Activated naive CD4-positive, alpha-beta T cell treated with anti-CD3 and anti-CD28 coated beads, Interleukin-2, amount 50 U/mL, for 24 hours (primary cell): ENCODE measurements around the gene HSPA9.
"Not testable (repeated sequence)": the region's sequence is repeated elsewhere in the genome, so short reads cannot be mapped to it uniquely, and the experiment has no call there.

ENCODE experiments used
- H3K27ac Mint-ChIP-seq: one replicate; pipeline ENCODE4 v1.8.0; 2021; ENCODE audit warnings: mild to moderate bottlenecking, mixed read lengths
- H3K27me3 Mint-ChIP-seq: one replicate; pipeline ENCODE4 v1.8.0; 2021; ENCODE audit warnings: mixed read lengths
- H3K36me3 Mint-ChIP-seq: one replicate; pipeline ENCODE4 v1.8.0; 2021; ENCODE audit warnings: mixed read lengths
- H3K4me1 Mint-ChIP-seq: one replicate; pipeline ENCODE4 v1.8.0; 2021; ENCODE audit warnings: mixed read lengths
- H3K4me3 Mint-ChIP-seq: one replicate; pipeline ENCODE4 v1.8.0; 2021; ENCODE audit warnings: mild to moderate bottlenecking, mixed read lengths
- H3K9me3 Mint-ChIP-seq: one replicate; pipeline ENCODE4 v1.8.0; 2021; ENCODE audit warnings: mixed read lengths

Gene HSPA9

GRCh38 chr5:138533973-138534941 is 40.9 kb downstream of the HSPA9 start:
- H3K4me1 Mint-ChIP-seq = peaks cover 68% of the 10 kb centered on the region
- H3K4me3 Mint-ChIP-seq = no peak overlapping the region

DNA sequence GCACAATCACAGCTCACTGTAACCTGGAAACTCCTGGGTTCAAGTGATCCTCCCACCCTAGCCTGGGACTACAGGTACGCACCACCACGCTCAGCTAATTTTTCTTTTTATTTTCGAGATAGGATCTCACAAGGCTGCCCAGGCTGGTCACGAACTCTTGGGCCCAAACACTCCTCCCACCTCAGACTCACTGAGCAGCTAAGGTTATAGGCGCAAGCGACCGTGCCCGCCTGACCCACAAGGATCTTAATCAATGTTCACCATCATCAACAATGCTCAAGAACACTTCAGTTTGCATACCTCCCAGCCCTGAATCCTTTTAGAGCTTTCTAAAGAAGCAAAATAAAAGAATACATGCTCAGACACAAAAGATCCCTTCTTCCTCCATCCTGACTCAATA is 45.4 kb downstream of the HSPA9 start:
- no peak overlapping the region for H3K4me3 Mint-ChIP-seq
- H3K27me3 Mint-ChIP-seq = no peaks in the 10 kb centered on the region
- peaks cover 56% of the 10 kb centered on the region for H3K4me1 Mint-ChIP-seq
- peaks cover 16% of the 10 kb centered on the region for H3K36me3 Mint-ChIP-seq
- no peaks in the 10 kb centered on the region for H3K9me3 Mint-ChIP-seq
- no peak overlapping the region for H3K27ac Mint-ChIP-seq

More at GRCh38 chr5:138533973-138534941, 40.9 kb downstream of the HSPA9 start:
- Mint-ChIP-seq H3K27ac (peak overlapping the region; percentile 32), H3K9me3 (no peaks in the 10 kb centered on the region), H3K36me3 (peaks cover 16% of the 10 kb centered on the region), H3K27me3 (no peaks in the 10 kb centered on the region)

GRCh38 chr5:138528744-138529469 is 46.3 kb downstream of the HSPA9 start:
- peak overlapping the region; percentile 19 for H3K4me3 Mint-ChIP-seq
- no peaks in the 10 kb centered on the region for H3K9me3 Mint-ChIP-seq
- H3K27me3 Mint-ChIP-seq = no peaks in the 10 kb centered on the region
- peaks cover 47% of the 10 kb centered on the region for H3K4me1 Mint-ChIP-seq
- H3K27ac Mint-ChIP-seq = no peak overlapping the region
- H3K36me3 Mint-ChIP-seq = peaks cover 9% of the 10 kb centered on the region

DNA sequence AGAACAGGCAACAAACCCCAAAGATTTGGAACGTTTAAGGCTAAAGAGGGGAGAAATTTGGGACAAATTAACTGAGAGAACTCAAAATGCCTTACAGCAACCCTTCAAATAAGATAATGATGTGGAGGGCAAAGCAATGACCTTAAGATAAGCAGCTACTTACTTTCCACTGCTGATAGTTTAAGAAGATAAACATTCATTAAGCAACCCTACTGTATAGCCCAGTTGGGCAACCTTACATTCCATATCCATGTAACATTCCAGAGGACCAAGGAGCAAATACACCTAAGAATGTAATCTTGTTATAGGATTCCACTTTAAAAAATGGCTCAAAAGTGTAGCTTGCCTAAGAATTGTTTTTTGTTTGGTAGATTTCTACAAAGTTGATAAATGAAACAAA is 47.0 kb downstream of the HSPA9 start:
- no peak overlapping the region for H3K4me3 Mint-ChIP-seq
- no peaks in the 10 kb centered on the region for H3K27me3 Mint-ChIP-seq
- H3K27ac Mint-ChIP-seq = no peak overlapping the region
- H3K36me3 Mint-ChIP-seq = peaks cover 9% of the 10 kb centered on the region
- H3K4me1 Mint-ChIP-seq = peaks cover 46% of the 10 kb centered on the region
- H3K9me3 Mint-ChIP-seq = no peaks in the 10 kb centered on the region

- Mint-ChIP-seq H3K27ac (no peak overlapping the region), H3K36me3 (peaks cover 9% of the 10 kb centered on the region), H3K4me1 (peaks cover 51% of the 10 kb centered on the region), H3K9me3 (no peaks in the 10 kb centered on the region), H3K4me3 (no peak overlapping the region), H3K27me3 (no peaks in the 10 kb centered on the region)
Measured at GRCh38 chr5:138527170-138527569, 48.0 kb downstream of the HSPA9 start.

- Mint-ChIP-seq H3K27me3 (no peaks in the 10 kb centered on the region), H3K27ac (peak overlapping the region; percentile 86), H3K36me3 (peaks cover 7% of the 10 kb centered on the region), H3K4me1 (peaks cover 46% of the 10 kb centered on the region), H3K4me3 (no peak overlapping the region), H3K9me3 (no peaks in the 10 kb centered on the region)
Measured at GRCh38 chr5:138523406-138523805, 51.8 kb downstream of the HSPA9 start.

DNA sequence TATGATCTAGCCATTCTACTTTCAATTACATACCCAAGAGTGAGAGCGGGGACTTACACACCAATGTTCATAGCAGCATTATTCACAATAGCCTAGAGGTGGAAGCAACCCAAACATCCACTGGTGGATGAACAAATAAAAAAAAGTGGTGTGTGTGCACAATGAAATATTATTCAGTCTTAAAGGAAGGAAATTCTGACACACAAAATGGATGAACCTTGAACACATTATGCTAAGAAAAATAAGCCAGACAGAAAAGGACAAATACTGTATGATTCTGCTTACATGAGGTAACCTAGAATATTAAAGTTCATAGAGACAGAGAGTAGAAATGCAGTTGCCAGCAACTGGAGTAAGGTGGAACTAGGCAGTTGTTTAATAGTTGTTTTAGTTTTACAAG is 54.2 kb downstream of the HSPA9 start:
- Mint-ChIP-seq H3K9me3 (no peaks in the 10 kb centered on the region), H3K4me3 (no peak overlapping the region), H3K4me1 (peaks cover 36% of the 10 kb centered on the region), H3K27me3 (no peaks in the 10 kb centered on the region), H3K27ac (peak overlapping the region; percentile 38), H3K36me3 (peaks cover 7% of the 10 kb centered on the region)

- peaks cover 8% of the 10 kb centered on the region for H3K36me3 Mint-ChIP-seq
- no peaks in the 10 kb centered on the region for H3K9me3 Mint-ChIP-seq
- no peak overlapping the region for H3K27ac Mint-ChIP-seq
- peaks cover 25% of the 10 kb centered on the region for H3K4me1 Mint-ChIP-seq
- H3K4me3 Mint-ChIP-seq = no peak overlapping the region
- H3K27me3 Mint-ChIP-seq = no peaks in the 10 kb centered on the region
Measured at GRCh38 chr5:138517437-138517836, 57.8 kb downstream of the HSPA9 start.

DNA sequence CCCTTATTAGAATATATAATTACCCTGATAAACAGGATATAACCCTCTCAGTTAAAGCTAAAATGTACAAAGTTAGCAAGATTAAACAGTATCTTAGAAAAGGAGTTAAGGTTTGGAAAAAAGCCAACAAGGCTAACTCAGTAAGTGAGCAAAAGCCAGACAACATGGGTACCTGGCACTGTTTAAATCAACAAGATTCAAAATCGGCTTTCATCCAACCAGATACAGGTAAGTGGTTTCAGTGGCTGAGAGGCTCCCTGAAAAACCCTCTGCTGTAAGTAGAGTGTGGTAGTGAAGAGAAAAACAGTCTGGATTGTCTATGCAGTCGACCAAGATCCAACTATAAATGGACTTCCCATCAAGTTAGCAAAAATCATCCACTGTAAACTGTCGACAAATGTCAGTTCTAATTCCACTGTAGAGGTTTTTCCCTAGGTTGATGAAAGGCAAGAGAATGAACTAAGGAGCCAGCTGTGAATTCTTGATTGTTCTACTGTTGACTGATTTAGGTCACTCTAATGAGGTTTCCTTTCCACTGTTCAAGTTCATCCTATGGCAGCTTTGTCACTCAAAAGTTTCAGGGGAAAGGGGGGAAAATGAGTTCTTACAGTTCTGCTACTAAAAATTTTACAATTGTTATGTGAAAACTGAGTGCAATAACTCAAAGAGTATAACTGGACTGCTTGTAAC is 59.5 kb downstream of the HSPA9 start:
- Mint-ChIP-seq H3K27me3 (no peaks in the 10 kb centered on the region), H3K27ac (no peak overlapping the region), H3K4me3 (no peak overlapping the region), H3K4me1 (peaks cover 13% of the 10 kb centered on the region), H3K9me3 (no peaks in the 10 kb centered on the region), H3K36me3 (peaks cover 9% of the 10 kb centered on the region)

- Mint-ChIP-seq H3K27me3 (no peaks in the 10 kb centered on the region), H3K4me1 (peaks cover 4% of the 10 kb centered on the region), H3K4me3 (no peak overlapping the region), H3K9me3 (no peaks in the 10 kb centered on the region), H3K36me3 (peaks cover 12% of the 10 kb centered on the region), H3K27ac (no peak overlapping the region)
Measured at GRCh38 chr5:138514021-138514420, 61.2 kb downstream of the HSPA9 start.

GRCh38 chr5:138508958-138509357 is 66.2 kb downstream of the HSPA9 start:
- Mint-ChIP-seq H3K36me3 (peaks cover 12% of the 10 kb centered on the region), H3K9me3 (no peaks in the 10 kb centered on the region), H3K27me3 (no peaks in the 10 kb centered on the region), H3K4me1 (no peaks in the 10 kb centered on the region), H3K4me3 (no peak overlapping the region), H3K27ac (no peak overlapping the region)

DNA sequence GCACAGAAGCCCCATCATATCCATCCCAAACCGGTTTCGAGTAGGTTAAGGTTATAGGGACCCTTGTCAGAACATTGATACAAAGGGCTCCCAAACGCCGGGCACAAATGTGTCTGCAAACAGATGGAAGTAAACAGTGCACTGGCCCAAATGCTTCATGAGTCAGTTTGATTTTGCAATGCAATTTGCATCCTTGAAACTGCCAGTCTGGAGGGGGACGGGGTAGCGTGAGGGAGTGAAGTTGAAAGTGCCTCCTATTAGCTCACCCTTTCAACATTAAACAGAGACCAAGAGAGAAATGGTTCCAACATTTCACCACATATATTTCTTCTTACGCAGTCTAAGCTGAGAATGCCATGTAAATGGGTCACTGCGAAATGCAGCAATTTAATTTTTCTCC is 67.7 kb downstream of the HSPA9 start:
- H3K4me1 Mint-ChIP-seq, H3K36me3 Mint-ChIP-seq, H3K27me3 Mint-ChIP-seq, H3K27ac Mint-ChIP-seq, H3K9me3 Mint-ChIP-seq, H3K4me3 Mint-ChIP-seq: not testable (repeated sequence)

DNA sequence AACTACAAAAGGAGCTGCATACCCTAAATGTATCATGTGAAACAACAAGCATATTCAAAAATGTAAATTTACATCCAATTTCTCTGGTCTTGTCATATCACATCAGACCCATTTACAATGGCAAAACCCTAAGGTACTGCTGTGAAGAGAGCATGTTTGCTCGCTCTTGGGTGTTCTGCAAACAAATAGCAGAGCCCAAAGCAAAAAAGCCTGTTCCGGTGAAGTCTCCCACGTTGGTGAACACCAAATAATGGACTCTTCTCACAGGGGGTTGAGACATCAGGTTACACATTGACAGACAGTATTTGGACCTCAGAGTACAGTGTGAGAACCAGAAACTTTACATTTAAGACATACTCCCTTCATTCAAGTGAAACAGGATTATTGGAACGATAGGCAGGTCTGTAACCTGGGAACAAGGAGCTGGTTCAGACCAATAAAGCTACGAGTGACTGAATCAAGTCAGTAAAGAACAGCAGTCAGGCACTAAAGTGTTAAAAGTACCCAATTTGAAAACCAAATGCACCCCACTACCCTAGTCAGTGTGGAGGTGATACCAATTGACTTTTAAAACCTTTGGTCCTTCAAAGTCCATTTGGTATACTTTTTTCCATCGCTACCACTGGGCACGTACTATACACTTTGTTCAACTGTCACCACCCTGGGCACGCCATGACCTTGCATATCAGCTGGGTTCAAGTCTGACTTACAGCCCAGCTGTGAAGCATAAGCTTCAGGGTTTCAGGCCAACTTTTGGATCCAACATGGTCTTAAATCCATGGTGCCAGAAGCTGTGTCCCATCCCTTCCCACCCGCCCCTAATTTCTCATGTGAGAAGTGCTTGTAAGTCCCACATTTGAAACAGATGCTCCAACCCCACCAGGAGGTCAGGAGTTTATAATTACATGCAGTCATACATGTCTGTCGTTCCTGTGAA is 68.6 kb downstream of the HSPA9 start:
- Mint-ChIP-seq H3K27ac (no peak overlapping the region), H3K4me3 (no peak overlapping the region), H3K4me1 (peaks cover 6% of the 10 kb centered on the region), H3K9me3 (no peaks in the 10 kb centered on the region), H3K27me3 (no peaks in the 10 kb centered on the region), H3K36me3 (peaks cover 9% of the 10 kb centered on the region)

GRCh38 chr5:138504799-138505198 is 70.4 kb downstream of the HSPA9 start:
- no peaks in the 10 kb centered on the region for H3K27me3 Mint-ChIP-seq
- H3K4me1 Mint-ChIP-seq = peaks cover 6% of the 10 kb centered on the region
- no peak overlapping the region for H3K27ac Mint-ChIP-seq
- peaks cover 6% of the 10 kb centered on the region for H3K36me3 Mint-ChIP-seq
- H3K4me3 Mint-ChIP-seq = no peak overlapping the region
- H3K9me3 Mint-ChIP-seq = no peaks in the 10 kb centered on the region
